GM12873 (cell line): Measurements from ENCODE around the gene ADGRL3.

Source experiments
- CTCF ChIP-seq: IDR thresholded peaks from 2 replicates; pipeline ENCODE4 v1.5.1; 2012; ENCODE audit warnings: low read depth, mild to moderate bottlenecking, moderate library complexity, low read length, control low read depth; ENCODE audit not compliant: insufficient read depth; ENCODE audit errors: missing control alignments

Gene ADGRL3

GRCh38 chr4:61397174-61397573 lies 197.0 kb downstream of the ADGRL3 start:
- TF ChIP-seq CTCF = no peak

- no peak for TF ChIP-seq CTCF
Measured at GRCh38 chr4:61400439-61401038, 200.4 kb downstream of the ADGRL3 start.

- no peak for TF ChIP-seq CTCF
Measured at GRCh38 chr4:61401771-61402170, 201.6 kb downstream of the ADGRL3 start.

- no peak for TF ChIP-seq CTCF
Measured at GRCh38 chr4:61405307-61405706, 205.2 kb downstream of the ADGRL3 start.

GRCh38 chr4:61406677-61407076 lies 206.6 kb downstream of the ADGRL3 start:
- TF ChIP-seq CTCF = no peak

GRCh38 chr4:61407642-61408618 lies 207.8 kb downstream of the ADGRL3 start:
- TF ChIP-seq CTCF = no peak

- no peak for TF ChIP-seq CTCF
Measured at GRCh38 chr4:61408861-61409260, 208.7 kb downstream of the ADGRL3 start.
